Tibial nerve (tissue), 4 donors: Measurements from ENCODE around the gene IQCN. TPM values are rescaled to one million over a fixed set of nuclear protein-coding genes. Genes with fewer than 3 reads are reported as not detected.

ENCODE experiments used
- DNase-seq, 2 donors: peaks; one replicate each; pipeline ENCODE4 v3.0.0-alpha.2; 2019; ENCODE audit warnings: low spot score in 2 of 2
- H3K27ac ChIP-seq, 4 donors: fragments of 200-600 bp; sonication (generic) in 3 of 4; one replicate each; pipeline ENCODE4 v1.5.1; 2017 to 2019; ENCODE audit warnings: mild to moderate bottlenecking in 1 of 4
- H3K27me3 ChIP-seq, 2 donors: fragments of 200-600 bp; sonication (generic) in 1 of 2; one replicate each; pipeline versions ENCODE4 v1.5.1 to v1.6.0; 2017 to 2019
- H3K36me3 ChIP-seq, 3 donors: fragments of 200-600 bp; sonication (generic); one replicate each; pipeline ENCODE4 v1.5.1; 2018 to 2019
- H3K4me1 ChIP-seq, 4 donors: fragments of 200-600 bp; sonication (generic) in 3 of 4; one replicate each; pipeline ENCODE4 v1.5.1; 2017 to 2019
- H3K4me3 ChIP-seq, 4 donors: fragments of 200-600 bp; sonication (generic) in 3 of 4; one replicate each; pipeline ENCODE4 v1.5.1; 2017 to 2019; ENCODE audit warnings: mild to moderate bottlenecking in 1 of 4, moderate library complexity in 1 of 4
- H3K9me3 ChIP-seq, 4 donors: fragments of 200-600 bp; sonication (generic) in 3 of 4; one replicate each; pipeline ENCODE4 v1.5.1; 2017 to 2019
- EP300 ChIP-seq, 2 donors: sonication (generic); formaldehyde crosslinking; IDR thresholded peaks; one replicate each; pipeline ENCODE4 v1.6.1; 2017; ENCODE audit warnings: antibody characterized with exemption in 2 of 2, mild to moderate bottlenecking in 1 of 2
- POLR2A ChIP-seq, 2 donors: fragments of 450-650 bp; IDR thresholded peaks; one replicate each; pipeline ENCODE4 v1.6.1; 2017; ENCODE audit warnings: antibody characterized with exemption in 2 of 2, mild to moderate bottlenecking in 2 of 2, moderate library complexity in 2 of 2
- WGBS, 2 donors: methylation state at CpG; one replicate each; pipeline ENCODE4 v1.1.5; 2018; 5-methylcytosine and 5-hydroxymethylcytosine counted together
- total RNA-seq, 4 donors: library from RNA; depleted of rRNA; stranded (reverse); fragments of >200 nt; gene quantifications; one replicate each; pipeline ENCODE4 v1.1.0, GENCODE V29; 2016
- TF ChIP-seq, protein P1 (sequence below), 5 experiments: fragments of 200-600 bp in 3 of 5; fragments of 450-650 bp in 2 of 5; sonication (generic) in 3 of 5; IDR thresholded peaks; one replicate each; pipeline ENCODE4 v1.5.1; 2016 to 2019; ENCODE audit warnings: antibody characterized with exemption in 5 of 5, mild to moderate bottlenecking in 3 of 5, moderate library complexity in 2 of 5

IQCN gene
- total RNA-seq, 4 donors from 2014 or later: 2.3 to 11.4 (median 8.2) TPM

- WGBS, 2 donors: 67 to 69% methylated on average over 14 of the region's 14 CpGs
- DNase-seq: no peak
These were observed 46.8 kb upstream of the IQCN start for GRCh38 chr19:18320865-18321733.

DNA sequence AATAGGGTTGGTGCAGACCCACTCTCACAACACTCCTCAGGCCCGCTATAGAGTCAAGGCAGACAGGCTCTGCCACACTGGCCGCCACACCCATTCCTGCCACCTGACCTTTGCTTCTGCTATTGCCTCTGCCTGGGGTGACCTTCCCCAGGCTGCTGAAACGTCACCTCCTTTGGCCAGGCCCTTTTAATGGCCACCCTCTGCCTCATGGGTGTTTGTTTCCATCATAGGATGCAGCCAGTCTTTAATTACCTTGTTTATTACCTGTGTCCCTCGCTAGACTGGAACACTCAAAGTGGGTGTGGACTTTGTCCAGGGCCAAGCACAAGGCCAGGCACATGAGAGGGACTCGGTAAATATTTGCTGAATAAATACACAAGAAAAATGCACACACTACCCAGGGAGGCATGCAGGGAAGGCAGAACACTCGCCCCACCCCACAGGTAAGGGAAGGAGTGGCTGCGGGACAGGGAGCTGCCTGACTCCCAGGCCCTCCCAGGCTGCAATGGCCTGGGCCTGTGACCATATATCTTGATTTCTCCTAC, 45.4 kb upstream of the IQCN start:
- peaks cover 0 to 65% (median 28%) of the 10 kb centered on the region in 4 donors for H3K4me1 ChIP-seq
- TF ChIP-seq POLR2A (IDR thresholded peaks at IDR 0.05) (no peak), EP300 (IDR thresholded peaks at IDR 0.05) (no peak)
- TF ChIP-seq, protein P1, sequence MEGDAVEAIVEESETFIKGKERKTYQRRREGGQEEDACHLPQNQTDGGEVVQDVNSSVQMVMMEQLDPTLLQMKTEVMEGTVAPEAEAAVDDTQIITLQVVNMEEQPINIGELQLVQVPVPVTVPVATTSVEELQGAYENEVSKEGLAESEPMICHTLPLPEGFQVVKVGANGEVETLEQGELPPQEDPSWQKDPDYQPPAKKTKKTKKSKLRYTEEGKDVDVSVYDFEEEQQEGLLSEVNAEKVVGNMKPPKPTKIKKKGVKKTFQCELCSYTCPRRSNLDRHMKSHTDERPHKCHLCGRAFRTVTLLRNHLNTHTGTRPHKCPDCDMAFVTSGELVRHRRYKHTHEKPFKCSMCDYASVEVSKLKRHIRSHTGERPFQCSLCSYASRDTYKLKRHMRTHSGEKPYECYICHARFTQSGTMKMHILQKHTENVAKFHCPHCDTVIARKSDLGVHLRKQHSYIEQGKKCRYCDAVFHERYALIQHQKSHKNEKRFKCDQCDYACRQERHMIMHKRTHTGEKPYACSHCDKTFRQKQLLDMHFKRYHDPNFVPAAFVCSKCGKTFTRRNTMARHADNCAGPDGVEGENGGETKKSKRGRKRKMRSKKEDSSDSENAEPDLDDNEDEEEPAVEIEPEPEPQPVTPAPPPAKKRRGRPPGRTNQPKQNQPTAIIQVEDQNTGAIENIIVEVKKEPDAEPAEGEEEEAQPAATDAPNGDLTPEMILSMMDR (IDR thresholded peaks at IDR 0.05): no peak
- peaks cover 0 to 8% (median 0%) of the 10 kb centered on the region in 3 donors for H3K36me3 ChIP-seq
- H3K27me3 ChIP-seq: no peaks in the 10 kb centered on the region
- no peak overlapping the region for H3K4me3 ChIP-seq
- H3K9me3 ChIP-seq: no peaks in the 10 kb centered on the region
- H3K27ac ChIP-seq: peak overlapping the region in 2 of 4 donors; percentile 87 to 89
- DNase-seq: no peak
- WGBS, 2 donors: 83 to 85% methylated on average over 7 of the region's 7 CpGs

More at GRCh38 chr19:18320865-18321733, 46.8 kb upstream of the IQCN start:
- Histone ChIP-seq H3K4me1 (peaks cover 0 to 65% (median 28%) of the 10 kb centered on the region in 4 donors), H3K36me3 (no peaks in the 10 kb centered on the region), H3K27me3 (no peaks in the 10 kb centered on the region), H3K27ac (peak overlapping the region in 3 of 4 donors; percentile 87 to 92 (median 89)), H3K9me3 (no peaks in the 10 kb centered on the region), H3K4me3 (no peak overlapping the region)
- TF ChIP-seq EP300 (IDR thresholded peaks at IDR 0.05) (no peak), POLR2A (IDR thresholded peaks at IDR 0.05) (no peak)
- TF ChIP-seq, protein P1 (IDR thresholded peaks at IDR 0.05): no peak

DNA sequence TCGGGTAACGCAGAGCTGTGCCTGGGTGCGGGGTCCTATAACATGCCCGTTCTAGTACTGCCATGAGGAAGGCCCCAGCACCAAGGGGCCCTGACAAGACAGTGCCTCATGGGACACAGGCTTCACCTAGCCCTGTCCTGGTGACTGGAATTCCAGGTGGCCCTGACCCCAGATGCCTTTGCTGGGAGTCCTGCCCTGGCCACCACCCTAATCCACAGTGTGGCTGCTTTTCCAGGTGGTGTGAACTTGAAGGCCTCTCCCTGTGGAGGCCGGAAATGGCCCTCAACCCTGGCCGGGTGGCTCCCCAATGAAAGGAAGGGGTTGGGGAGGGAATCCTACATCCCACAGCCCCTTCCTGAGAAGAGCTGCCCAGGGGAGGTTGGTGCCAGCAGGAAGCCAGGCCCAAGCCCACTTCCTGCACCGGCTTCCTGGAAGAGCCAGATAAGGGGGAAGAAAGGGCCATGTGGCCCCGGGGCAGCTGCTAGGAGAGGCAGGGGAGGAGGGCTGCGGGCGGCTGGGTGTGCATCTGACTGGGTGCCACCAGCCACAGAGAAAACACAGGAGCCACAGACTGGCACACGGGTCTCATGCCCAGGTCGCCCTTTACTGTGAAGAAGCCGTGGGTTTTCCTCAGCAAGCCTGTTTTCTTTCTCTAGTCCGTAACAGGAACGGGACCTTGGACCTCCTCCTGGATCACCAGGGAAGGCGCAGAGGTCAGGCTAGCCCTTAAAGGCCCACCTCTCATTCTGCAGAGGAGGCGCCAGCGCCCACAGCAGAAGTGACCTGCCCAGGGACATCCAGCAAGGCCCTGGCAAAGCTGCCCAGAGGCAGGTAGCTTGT, 43.9 kb upstream of the IQCN start:
- H3K27ac ChIP-seq: peak overlapping the region; percentile 61 to 87 (median 77)
- H3K4me3 ChIP-seq: no peak overlapping the region
- TF ChIP-seq, protein P1 (IDR thresholded peaks at IDR 0.05): no peak
- TF ChIP-seq POLR2A (IDR thresholded peaks at IDR 0.05) (peak in 1 of 2 donors; percentile 7), EP300 (IDR thresholded peaks at IDR 0.05) (peak in 1 of 2 donors; percentile 34)
- H3K4me1 ChIP-seq: peaks cover 0 to 53% (median 26%) of the 10 kb centered on the region in 4 donors
- WGBS, 2 donors: 58 to 72% methylated on average over 11 to 18 of the region's 18 CpGs
- no peaks in the 10 kb centered on the region for H3K27me3 ChIP-seq
- H3K9me3 ChIP-seq: no peaks in the 10 kb centered on the region
- no peak for DNase-seq
- peaks cover 0 to 17% (median 0%) of the 10 kb centered on the region in 3 donors for H3K36me3 ChIP-seq

DNA sequence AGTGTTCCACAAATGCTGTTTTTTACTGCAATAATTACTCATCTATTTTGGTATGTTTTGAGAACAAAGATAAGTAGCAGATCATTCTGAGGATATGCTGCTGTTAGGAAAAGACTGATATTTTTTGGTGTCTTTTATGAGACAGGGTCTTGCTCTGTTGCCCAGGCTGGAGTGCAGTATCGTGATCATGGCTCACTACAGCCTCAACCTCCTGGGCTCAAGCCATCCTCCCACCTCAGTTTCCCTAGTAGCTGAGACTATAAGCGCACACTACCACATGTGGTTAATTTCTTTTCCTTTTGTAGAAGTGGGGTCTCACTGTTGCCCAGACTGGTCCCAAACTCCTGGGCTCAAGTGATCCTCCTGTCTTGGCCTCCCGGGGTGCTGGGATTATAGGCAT, 39.1 kb upstream of the IQCN start:
- H3K9me3 ChIP-seq: no peaks in the 10 kb centered on the region
- WGBS, 2 donors: 91 to 100% methylated on average over 3 of the region's 3 CpGs
- TF ChIP-seq, protein P1 (IDR thresholded peaks at IDR 0.05): no peak
- no peak overlapping the region for H3K27ac ChIP-seq
- H3K4me3 ChIP-seq: no peak overlapping the region
- H3K36me3 ChIP-seq: peaks cover 0 to 64% (median 0%) of the 10 kb centered on the region in 3 donors
- DNase-seq: no peak
- no peaks in the 10 kb centered on the region for H3K27me3 ChIP-seq
- peaks cover 0 to 50% (median 8%) of the 10 kb centered on the region in 4 donors for H3K4me1 ChIP-seq
